Measurements from ENCODE around the gene PRPF4. TPM values are rescaled to one million over a fixed set of nuclear protein-coding genes. Genes with fewer than 3 reads are reported as not detected.

PRPF4 gene
- total RNA-seq, 2 donors from 2014 or later: 35.7 to 36.0 TPM

DNA sequence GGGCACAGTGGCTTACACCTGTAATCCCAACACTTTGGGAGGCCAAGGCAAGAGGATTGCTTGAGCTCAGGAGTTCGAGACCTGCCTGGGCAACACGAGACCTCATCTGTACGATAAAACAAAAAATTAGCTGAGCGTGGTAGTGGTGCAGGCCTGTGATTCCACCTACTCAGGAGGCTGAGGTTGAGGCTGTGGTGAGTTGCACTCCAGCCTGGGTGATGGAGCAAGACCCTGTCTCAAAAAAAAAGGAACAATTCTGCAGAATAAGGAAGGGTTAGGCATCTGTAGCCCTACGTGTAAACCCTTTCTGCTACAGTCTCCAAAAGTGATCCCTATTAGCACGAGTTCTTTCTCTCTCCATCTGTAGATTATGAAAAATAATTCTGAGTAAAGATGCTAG is 20.0 kb upstream of the PRPF4 start:
- Histone ChIP-seq H3K9me3 (ENCODE audit: control insufficient read depth, low read length) (no peaks in the 10 kb centered on the region), H3K4me3 (ENCODE audit: low read length) (no peak overlapping the region), H3K9ac (ENCODE audit: extremely low read depth, low read length, poor library complexity, severe bottlenecking) (no peak overlapping the region), H3K27me3 (ENCODE audit: control insufficient read depth, insufficient read depth, low read length, poor library complexity, severe bottlenecking) (no peaks in the 10 kb centered on the region), H3K27ac (ENCODE audit: low read depth, low read length) (no peak overlapping the region), H3K36me3 (ENCODE audit: control insufficient read depth, insufficient read depth, low read length) (peaks cover 27% of the 10 kb centered on the region), H3K4me1 (ENCODE audit: control insufficient read depth, insufficient read depth, low read length) (no peaks in the 10 kb centered on the region)
- Mint-ChIP-seq H3K36me3 (ENCODE audit: low read depth) (peaks cover 25% of the 10 kb centered on the region), H3K9me3 (peaks cover 3% of the 10 kb centered on the region), H3K4me1 (peaks cover 7% of the 10 kb centered on the region), H3K4me3 (no peak overlapping the region), H3K27ac (no peak overlapping the region), H3K27me3 (ENCODE audit: insufficient read depth) (no peaks in the 10 kb centered on the region)
- TF ChIP-seq, protein P1, sequence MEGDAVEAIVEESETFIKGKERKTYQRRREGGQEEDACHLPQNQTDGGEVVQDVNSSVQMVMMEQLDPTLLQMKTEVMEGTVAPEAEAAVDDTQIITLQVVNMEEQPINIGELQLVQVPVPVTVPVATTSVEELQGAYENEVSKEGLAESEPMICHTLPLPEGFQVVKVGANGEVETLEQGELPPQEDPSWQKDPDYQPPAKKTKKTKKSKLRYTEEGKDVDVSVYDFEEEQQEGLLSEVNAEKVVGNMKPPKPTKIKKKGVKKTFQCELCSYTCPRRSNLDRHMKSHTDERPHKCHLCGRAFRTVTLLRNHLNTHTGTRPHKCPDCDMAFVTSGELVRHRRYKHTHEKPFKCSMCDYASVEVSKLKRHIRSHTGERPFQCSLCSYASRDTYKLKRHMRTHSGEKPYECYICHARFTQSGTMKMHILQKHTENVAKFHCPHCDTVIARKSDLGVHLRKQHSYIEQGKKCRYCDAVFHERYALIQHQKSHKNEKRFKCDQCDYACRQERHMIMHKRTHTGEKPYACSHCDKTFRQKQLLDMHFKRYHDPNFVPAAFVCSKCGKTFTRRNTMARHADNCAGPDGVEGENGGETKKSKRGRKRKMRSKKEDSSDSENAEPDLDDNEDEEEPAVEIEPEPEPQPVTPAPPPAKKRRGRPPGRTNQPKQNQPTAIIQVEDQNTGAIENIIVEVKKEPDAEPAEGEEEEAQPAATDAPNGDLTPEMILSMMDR (conservative IDR thresholded peaks at IDR 0.05): no peak
- no peak for DNase-seq
- WGBS, 2 experiments (ENCODE audit: insufficient coverage in 1 of 2, insufficient read length in 1 of 2): 88 to 96% methylated on average over 4 to 6 of the region's 6 CpGs

- H3K36me3 Mint-ChIP-seq (ENCODE audit: low read depth): peaks cover 44% of the 10 kb centered on the region
These were observed 17.6 kb upstream of the PRPF4 start for GRCh38 chr9:113257863-113258262.

GRCh38 chr9:113258282-113258681 is 17.2 kb upstream of the PRPF4 start:
- DNase-seq: no peak
- H3K36me3 ChIP-seq (ENCODE audit: control insufficient read depth, insufficient read depth, low read length): peaks cover 43% of the 10 kb centered on the region
- H3K9me3 ChIP-seq (ENCODE audit: control insufficient read depth, low read length): no peaks in the 10 kb centered on the region
- H3K27me3 ChIP-seq (ENCODE audit: control insufficient read depth, insufficient read depth, low read length, poor library complexity, severe bottlenecking): no peaks in the 10 kb centered on the region
- WGBS, 2 experiments (ENCODE audit: insufficient coverage in 1 of 2, insufficient read length in 1 of 2): 86 to 100% methylated on average over 1 of the region's 1 CpG
- Mint-ChIP-seq H3K4me1 (peaks cover 7% of the 10 kb centered on the region), H3K27ac (no peak overlapping the region), H3K9me3 (no peaks in the 10 kb centered on the region), H3K27me3 (ENCODE audit: insufficient read depth) (no peaks in the 10 kb centered on the region), H3K4me3 (no peak overlapping the region), H3K36me3 (ENCODE audit: low read depth) (peaks cover 44% of the 10 kb centered on the region)
- H3K4me1 ChIP-seq (ENCODE audit: control insufficient read depth, insufficient read depth, low read length): no peaks in the 10 kb centered on the region
- no peak overlapping the region for H3K4me3 ChIP-seq (ENCODE audit: low read length)
- no peak overlapping the region for H3K9ac ChIP-seq (ENCODE audit: extremely low read depth, low read length, poor library complexity, severe bottlenecking)
- no peak overlapping the region for H3K27ac ChIP-seq (ENCODE audit: low read depth, low read length)
- TF ChIP-seq, protein P1 (conservative IDR thresholded peaks at IDR 0.05): no peak

More at GRCh38 chr9:113257863-113258262, 17.6 kb upstream of the PRPF4 start:
- Histone ChIP-seq H3K9ac (ENCODE audit: extremely low read depth, low read length, poor library complexity, severe bottlenecking) (no peak overlapping the region), H3K27ac (ENCODE audit: low read depth, low read length) (no peak overlapping the region), H3K36me3 (ENCODE audit: control insufficient read depth, insufficient read depth, low read length) (peaks cover 43% of the 10 kb centered on the region), H3K4me1 (ENCODE audit: control insufficient read depth, insufficient read depth, low read length) (no peaks in the 10 kb centered on the region), H3K4me3 (ENCODE audit: low read length) (no peak overlapping the region), H3K9me3 (ENCODE audit: control insufficient read depth, low read length) (no peaks in the 10 kb centered on the region), H3K27me3 (ENCODE audit: control insufficient read depth, insufficient read depth, low read length, poor library complexity, severe bottlenecking) (no peaks in the 10 kb centered on the region)
- Mint-ChIP-seq H3K9me3 (no peaks in the 10 kb centered on the region), H3K27me3 (ENCODE audit: insufficient read depth) (no peaks in the 10 kb centered on the region), H3K27ac (no peak overlapping the region), H3K4me3 (no peak overlapping the region), H3K4me1 (peaks cover 7% of the 10 kb centered on the region)
- TF ChIP-seq, protein P1 (conservative IDR thresholded peaks at IDR 0.05): no peak
- 94 to 97% methylated on average over 2 to 3 of the region's 3 CpGs for WGBS, 2 experiments (ENCODE audit: insufficient coverage in 1 of 2, insufficient read length in 1 of 2)
- DNase-seq: no peak
